Naive B cell (primary cell): ENCODE data around the gene KATNB1. TPM values are rescaled to one million over a fixed set of nuclear protein-coding genes. Genes with fewer than 3 reads are reported as not detected.
A peak's percentile ranks its signal among the peaks of the same experiment; 100 is the strongest.

Experiments used
- ATAC-seq, 2 donors: fragments of 150-1000 bp; cut with Tn5 transposase; 2 replicates each; pipeline ENCODE4 v1.10.0; 2021; ENCODE audit warnings: low read depth in 2 of 2, mild to moderate bottlenecking in 2 of 2, moderate library complexity in 2 of 2
- DNase-seq: peaks from one replicate; pipeline ENCODE4 v3.0.0; 2022
- H3K27ac Mint-ChIP-seq, 6 donors: one replicate each; pipeline ENCODE4 v1.8.0; 2020 to 2022; ENCODE audit warnings: mild to moderate bottlenecking in 6 of 6, mixed read lengths in 6 of 6, moderate library complexity in 5 of 6, inconsistent platforms in 2 of 6
- H3K27me3 Mint-ChIP-seq, 3 donors: one replicate each; pipeline ENCODE4 v1.8.0; 2021 to 2022; ENCODE audit warnings: mixed read lengths in 3 of 3, mild to moderate bottlenecking in 1 of 3
- H3K36me3 Mint-ChIP-seq, 2 donors: one replicate each; pipeline ENCODE4 v1.8.0; 2020 to 2022; ENCODE audit warnings: mixed read lengths in 2 of 2, inconsistent platforms in 1 of 2, mild to moderate bottlenecking in 1 of 2
- H3K4me1 Mint-ChIP-seq, 3 donors: one replicate each; pipeline ENCODE4 v1.8.0; 2020 to 2022; ENCODE audit warnings: mixed read lengths in 3 of 3, inconsistent platforms in 1 of 3, mild to moderate bottlenecking in 1 of 3, moderate library complexity in 1 of 3
- H3K4me3 Mint-ChIP-seq, 8 donors: one replicate each; pipeline ENCODE4 v1.8.0; 2020 to 2022; ENCODE audit warnings: mild to moderate bottlenecking in 8 of 8, mixed read lengths in 8 of 8, moderate library complexity in 8 of 8, inconsistent platforms in 2 of 8
- H3K9me3 Mint-ChIP-seq, 7 donors: one replicate each; pipeline ENCODE4 v1.8.0; 2020 to 2022; ENCODE audit warnings: mixed read lengths in 7 of 7, mild to moderate bottlenecking in 5 of 7, inconsistent platforms in 2 of 7, moderate library complexity in 1 of 7
- polyA plus RNA-seq, 6 donors: library from polyadenylated mRNA; unstranded; fragments of 300-500 nt; fragmentation: Illumina TruSeq; gene quantifications; one replicate each; pipeline ENCODE4 v1.2.3, GENCODE V29; 2021; ENCODE audit warnings: low read depth in 6 of 6

KATNB1 gene
- polyA plus RNA-seq, 6 donors from 2014 or later: 6.1 to 27.2 (median 10.0) TPM

DNA sequence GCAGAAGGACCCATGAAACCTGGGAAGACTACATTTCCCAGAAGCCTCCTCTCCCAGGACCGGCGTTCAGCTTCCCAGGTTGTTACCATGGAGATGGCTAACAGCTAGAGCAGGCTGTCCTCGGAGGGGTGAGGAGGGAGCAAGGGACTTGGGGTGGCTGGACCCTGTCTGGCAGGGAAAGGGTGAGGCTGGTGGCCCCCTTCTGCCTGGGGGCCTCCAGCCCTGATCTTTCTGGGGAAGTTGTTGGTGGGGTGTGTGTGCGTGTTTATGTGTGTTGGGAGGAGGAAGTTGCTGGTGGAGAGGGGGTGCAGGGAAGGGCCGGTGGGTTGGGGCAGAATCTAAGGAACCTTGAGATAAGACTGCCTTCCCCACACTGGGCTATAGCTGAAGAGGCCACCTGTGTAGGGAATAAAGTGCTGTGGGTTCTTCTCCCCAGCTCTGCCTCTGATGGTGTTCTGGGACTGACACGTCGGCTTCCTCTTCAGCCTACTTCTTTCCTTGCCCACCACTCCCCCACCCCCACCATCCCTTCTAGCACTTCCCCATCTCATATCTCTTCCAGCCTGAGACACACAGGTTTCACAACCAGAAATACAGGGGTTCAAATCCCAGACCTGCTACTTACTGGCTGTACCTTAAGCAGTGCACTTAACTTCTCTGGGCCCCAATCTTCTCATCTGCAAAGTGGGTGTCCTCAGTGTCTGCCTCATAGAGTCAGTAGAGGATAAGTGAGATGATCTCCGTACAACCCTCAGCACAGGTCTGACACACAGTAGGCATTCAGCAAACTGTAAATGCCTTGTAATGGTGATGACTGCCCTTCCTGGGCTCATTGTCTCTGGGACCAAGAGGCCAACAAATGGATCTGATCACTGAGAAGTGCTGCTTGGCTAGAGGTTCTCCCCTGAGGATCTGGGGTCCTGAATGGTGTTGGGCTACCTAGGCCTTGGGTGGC, 40.6 kb upstream of the KATNB1 start, which contains the start of gene DRC7:
DRC7 (plus strand) TSS at position 82 of the 955 bp plus-strand sequence. CDS start 3,144 bp downstream, outside the sequence.
- H3K27ac Mint-ChIP-seq: peak within 1 kb of the TSS; percentile 85 to 98 (median 94)
- peaks cover 19 to 33% (median 23%) of the 10 kb centered on the region in 3 donors for H3K4me1 Mint-ChIP-seq
- H3K9me3 Mint-ChIP-seq: no peaks in the 10 kb centered on the region
- peak within 1 kb of the TSS; percentile 75 to 94 (median 86) for H3K4me3 Mint-ChIP-seq
- no peaks in the 10 kb centered on the region for H3K36me3 Mint-ChIP-seq
- ATAC-seq (peak; percentile 53 to 56), DNase-seq (peak; percentile 40)
- no peaks in the 10 kb centered on the region for H3K27me3 Mint-ChIP-seq

DNA sequence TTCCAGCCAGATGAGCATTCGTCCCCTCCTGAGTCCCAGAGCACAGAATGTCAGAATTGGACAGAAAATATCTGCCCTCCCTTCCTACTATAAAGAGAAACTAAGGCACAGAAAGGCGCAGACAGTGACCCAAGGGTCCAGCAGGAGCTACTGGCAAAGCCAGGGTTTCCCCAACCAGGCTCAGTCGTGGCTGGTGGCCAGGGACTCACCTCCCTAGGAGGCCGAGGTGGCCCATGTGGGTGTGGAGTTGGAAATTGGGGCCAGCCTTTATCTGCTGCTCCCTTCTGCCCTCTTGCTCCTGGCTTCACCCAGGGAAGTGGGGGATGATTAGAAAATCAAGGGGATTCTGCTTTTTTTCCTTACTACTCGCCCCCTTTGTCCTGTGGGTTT, 39.9 kb upstream of the KATNB1 start:
- H3K4me3 Mint-ChIP-seq: peak overlapping the region in 4 of 8 donors; percentile 75 to 90 (median 84)
- DNase-seq (no peak), ATAC-seq (no peak)
- peaks cover 16 to 26% (median 20%) of the 10 kb centered on the region in 3 donors for H3K4me1 Mint-ChIP-seq
- no peaks in the 10 kb centered on the region for H3K36me3 Mint-ChIP-seq
- no peaks in the 10 kb centered on the region for H3K27me3 Mint-ChIP-seq
- peak overlapping the region in 3 of 6 donors; percentile 57 to 98 (median 88) for H3K27ac Mint-ChIP-seq
- H3K9me3 Mint-ChIP-seq: no peaks in the 10 kb centered on the region

DNA sequence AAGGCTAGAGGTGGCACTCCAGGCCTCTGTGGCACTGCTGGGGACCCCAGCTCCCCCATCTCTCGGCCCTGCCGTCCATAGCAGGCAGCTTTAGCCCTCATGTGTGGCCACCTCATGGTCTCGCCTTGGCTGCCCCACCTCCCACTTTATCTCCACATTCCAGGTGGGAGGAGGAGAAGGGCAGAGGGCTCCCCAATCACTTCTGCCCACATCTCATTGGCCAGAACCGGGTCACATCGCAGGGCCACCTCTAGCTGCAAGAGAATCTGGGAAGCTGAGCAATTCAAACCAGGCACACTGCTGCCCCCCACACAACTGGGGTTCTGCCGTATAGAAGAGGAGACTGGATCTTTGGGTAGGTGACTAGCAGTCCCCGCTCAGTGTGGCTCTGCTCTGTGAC, 39.3 kb upstream of the KATNB1 start:
- Mint-ChIP-seq H3K27me3 (no peaks in the 10 kb centered on the region), H3K27ac (no peak overlapping the region)

DNA sequence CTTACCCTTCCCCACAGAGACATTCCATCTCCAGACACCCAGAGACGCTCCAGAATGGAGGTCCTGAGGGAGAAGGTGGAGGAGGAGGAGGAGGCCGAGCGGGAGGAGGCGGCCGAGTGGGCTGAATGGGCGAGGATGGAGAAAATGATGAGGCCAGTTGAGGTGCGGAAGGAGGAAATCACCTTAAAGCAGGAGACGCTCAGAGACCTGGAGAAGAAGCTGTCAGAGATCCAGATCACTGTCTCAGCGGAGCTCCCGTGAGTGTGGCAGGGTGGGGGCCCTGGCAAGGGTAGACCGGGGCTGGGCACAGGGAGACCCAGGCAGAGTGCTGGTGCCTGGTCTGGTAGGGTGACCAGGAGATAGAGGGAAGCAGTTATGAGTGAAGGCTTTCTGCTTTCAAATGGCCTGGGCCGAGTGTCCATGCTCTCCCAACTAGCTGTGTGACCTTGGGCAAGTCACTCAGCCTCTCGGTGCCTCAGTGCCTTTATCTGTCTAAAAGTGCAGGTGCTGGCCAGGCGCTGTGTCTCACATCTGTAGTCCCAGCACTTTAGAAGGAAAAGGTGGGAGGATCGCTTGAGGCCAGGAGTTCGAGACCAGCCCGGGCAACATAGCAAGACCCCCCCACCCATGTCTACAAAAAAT, 37.6 kb upstream of the KATNB1 start:
- Mint-ChIP-seq H3K4me3 (no peak overlapping the region), H3K36me3 (no peaks in the 10 kb centered on the region), H3K27ac (no peak overlapping the region), H3K4me1 (peaks cover 11 to 15% (median 12%) of the 10 kb centered on the region in 3 donors), H3K27me3 (no peaks in the 10 kb centered on the region), H3K9me3 (no peaks in the 10 kb centered on the region)
- no peak for ATAC-seq
- no peak for DNase-seq

More for the DNA sequence above, 39.3 kb upstream of the KATNB1 start:
- Mint-ChIP-seq H3K4me1 (peaks cover 11 to 21% (median 15%) of the 10 kb centered on the region in 3 donors), H3K4me3 (peak overlapping the region in 1 of 8 donors; percentile 6), H3K36me3 (no peaks in the 10 kb centered on the region), H3K9me3 (no peaks in the 10 kb centered on the region)
- DNase-seq: no peak
- no peak for ATAC-seq

DNA sequence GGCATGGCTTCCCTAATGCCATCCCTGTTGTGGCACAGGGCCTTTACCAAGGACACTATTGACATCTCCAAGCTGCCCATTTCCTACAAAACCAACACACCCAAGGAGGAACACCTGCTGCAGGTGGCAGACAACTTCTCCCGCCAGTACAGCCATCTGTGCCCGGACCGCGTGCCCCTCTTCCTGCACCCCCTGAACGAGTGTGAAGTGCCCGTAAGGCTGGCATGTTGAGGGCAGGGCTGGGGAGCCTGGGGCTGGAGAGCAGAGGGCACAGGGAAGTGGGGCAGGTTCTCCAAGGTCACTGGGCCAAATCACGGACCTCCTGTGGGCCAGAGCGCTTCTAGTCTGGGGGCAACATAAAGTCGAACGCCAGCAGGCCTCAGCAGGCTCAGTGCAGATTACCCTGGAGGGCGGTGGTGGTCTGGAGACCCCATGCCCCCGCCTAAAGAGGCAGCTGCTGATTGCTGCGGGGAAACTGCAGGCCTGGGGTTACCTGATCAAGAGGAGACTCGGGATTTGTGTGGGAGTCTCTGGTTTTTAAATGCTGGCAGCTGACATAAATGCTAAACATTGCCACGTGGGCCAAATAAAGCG, 36.7 kb upstream of the KATNB1 start:
- no peaks in the 10 kb centered on the region for H3K27me3 Mint-ChIP-seq
- H3K4me1 Mint-ChIP-seq: peaks cover 11 to 15% (median 12%) of the 10 kb centered on the region in 3 donors
- H3K9me3 Mint-ChIP-seq: no peaks in the 10 kb centered on the region
- no peak overlapping the region for H3K27ac Mint-ChIP-seq
- no peaks in the 10 kb centered on the region for H3K36me3 Mint-ChIP-seq
- ATAC-seq (no peak), DNase-seq (no peak)
- H3K4me3 Mint-ChIP-seq: no peak overlapping the region

DNA sequence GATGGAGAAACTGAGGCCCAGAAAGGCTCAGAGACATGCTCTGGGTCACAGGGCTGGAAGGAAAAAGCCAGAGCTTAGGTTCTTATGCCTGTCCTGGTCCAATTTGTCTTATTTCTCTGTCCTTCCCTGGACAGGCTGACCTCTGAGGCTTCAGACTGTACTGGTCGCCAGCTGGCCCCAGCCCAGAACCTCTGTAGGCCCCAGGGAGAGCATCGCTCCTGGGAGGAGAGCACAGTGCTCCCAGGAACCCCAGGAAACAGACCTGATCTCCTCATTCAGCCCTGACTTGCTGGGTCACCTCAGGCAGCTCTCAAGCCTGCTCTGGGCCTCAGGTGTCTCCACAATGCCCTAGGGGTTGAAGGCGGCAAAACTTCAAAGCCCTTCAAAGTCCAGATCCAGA, 36.1 kb upstream of the KATNB1 start:
- Mint-ChIP-seq H3K27ac (no peak overlapping the region), H3K27me3 (no peaks in the 10 kb centered on the region), H3K9me3 (no peaks in the 10 kb centered on the region), H3K4me1 (peaks cover 10 to 11% (median 11%) of the 10 kb centered on the region in 3 donors), H3K36me3 (no peaks in the 10 kb centered on the region), H3K4me3 (no peak overlapping the region)
- ATAC-seq (no peak), DNase-seq (no peak)

DNA sequence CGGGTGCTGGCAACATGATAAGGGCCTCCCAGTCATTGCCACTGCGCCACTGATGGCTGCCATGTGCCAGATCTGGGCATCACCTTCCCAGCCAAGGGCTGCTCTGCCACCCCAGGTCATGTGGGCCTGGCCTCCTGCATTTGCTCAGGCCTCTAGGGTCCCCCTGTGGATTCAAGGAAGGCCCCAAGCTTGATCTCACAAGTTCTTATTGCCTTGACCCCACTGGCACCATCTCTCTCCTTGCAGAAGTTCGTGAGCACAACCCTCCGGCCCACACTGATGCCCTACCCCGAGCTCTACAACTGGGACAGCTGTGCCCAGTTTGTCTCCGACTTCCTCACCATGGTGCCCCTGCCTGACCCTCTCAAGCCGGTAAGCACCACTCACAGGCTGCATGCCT, 35.7 kb upstream of the KATNB1 start:
- DNase-seq (no peak), ATAC-seq (no peak)
- Mint-ChIP-seq H3K9me3 (peaks cover 0 to 2% (median 0%) of the 10 kb centered on the region in 7 donors), H3K4me3 (no peak overlapping the region), H3K27me3 (no peaks in the 10 kb centered on the region), H3K27ac (no peak overlapping the region), H3K4me1 (peaks cover 6 to 7% (median 7%) of the 10 kb centered on the region in 3 donors), H3K36me3 (no peaks in the 10 kb centered on the region)

DNA sequence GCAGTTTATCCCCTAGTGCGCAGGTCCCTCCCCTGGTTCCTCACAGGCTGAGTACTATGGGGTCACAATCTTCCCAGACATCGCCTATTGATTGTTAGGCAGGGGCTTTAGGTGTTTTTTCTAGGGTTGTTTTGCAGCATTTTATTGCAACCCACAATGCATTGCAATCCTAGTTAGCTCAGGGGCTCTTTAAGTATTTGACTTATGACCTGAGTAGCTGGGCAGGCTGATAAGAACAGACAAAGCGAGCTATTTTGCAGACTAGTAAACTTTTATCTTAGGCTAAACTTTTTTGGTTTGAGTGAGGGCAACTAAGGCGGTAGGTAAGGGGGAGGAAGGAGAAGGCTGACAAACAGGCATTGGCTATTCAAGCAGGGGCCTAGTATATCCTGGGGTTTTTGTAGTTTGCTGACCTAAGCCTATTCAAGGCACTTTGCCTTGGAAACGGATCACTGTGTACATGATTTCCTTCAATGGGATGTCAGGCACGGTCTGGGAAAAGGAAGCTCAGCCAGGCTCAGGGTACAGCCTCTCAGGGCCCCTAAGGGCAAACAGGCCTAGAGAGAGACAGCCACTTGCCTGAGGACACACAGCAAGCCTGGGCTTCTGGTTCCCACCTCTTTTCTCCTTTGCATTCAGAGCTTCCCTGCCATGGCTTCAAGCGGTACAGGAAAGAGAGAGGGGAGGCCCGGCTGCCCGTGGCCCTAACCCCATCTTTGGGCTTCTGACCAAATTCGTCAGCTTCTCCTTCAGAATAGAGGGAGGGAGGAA, 34.6 kb upstream of the KATNB1 start:
- no peaks in the 10 kb centered on the region for H3K36me3 Mint-ChIP-seq
- no peak overlapping the region for H3K4me3 Mint-ChIP-seq
- H3K9me3 Mint-ChIP-seq: peaks cover 0 to 2% (median 0%) of the 10 kb centered on the region in 7 donors
- ATAC-seq (no peak), DNase-seq (no peak)
- peak overlapping the region in 1 of 6 donors; percentile 11 for H3K27ac Mint-ChIP-seq
- H3K4me1 Mint-ChIP-seq: no peaks in the 10 kb centered on the region
- peaks cover 0 to 6% (median 0%) of the 10 kb centered on the region in 3 donors for H3K27me3 Mint-ChIP-seq

DNA sequence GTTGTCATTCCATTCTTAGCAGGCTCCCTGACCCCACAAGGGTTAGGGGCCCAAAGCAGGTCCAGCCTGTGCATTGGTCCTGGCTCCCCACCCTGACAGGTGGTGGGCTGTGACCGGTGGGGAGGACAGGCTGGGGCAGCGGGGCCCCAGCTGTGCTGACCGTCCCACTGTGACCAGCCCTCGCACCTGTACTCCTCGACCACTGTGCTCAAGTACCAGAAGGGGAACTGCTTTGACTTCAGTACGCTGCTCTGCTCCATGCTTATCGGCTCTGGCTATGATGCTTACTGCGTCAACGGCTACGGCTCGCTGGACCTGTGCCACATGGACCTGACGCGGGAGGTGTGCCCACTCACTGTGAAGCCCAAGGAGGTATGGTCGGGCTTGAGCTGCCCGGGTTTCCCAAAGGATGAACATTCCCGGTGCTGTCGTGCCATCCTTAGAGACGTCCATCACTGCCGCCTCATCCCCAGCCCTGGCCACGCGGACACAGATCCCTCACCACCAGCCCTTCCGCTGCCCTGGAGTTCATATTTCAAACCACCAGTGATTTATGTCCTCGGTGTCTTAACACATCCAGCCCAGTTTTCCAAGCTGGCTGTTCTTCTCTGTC, 33.7 kb upstream of the KATNB1 start:
- Mint-ChIP-seq H3K36me3 (peaks cover 0 to 5% of the 10 kb centered on the region in 2 donors), H3K27me3 (peaks cover 0 to 14% (median 8%) of the 10 kb centered on the region in 3 donors), H3K4me1 (peaks cover 0 to 3% (median 0%) of the 10 kb centered on the region in 3 donors), H3K27ac (no peak overlapping the region), H3K9me3 (peaks cover 0 to 4% (median 0%) of the 10 kb centered on the region in 7 donors), H3K4me3 (no peak overlapping the region)
- ATAC-seq: no peak
- DNase-seq: no peak

DNA sequence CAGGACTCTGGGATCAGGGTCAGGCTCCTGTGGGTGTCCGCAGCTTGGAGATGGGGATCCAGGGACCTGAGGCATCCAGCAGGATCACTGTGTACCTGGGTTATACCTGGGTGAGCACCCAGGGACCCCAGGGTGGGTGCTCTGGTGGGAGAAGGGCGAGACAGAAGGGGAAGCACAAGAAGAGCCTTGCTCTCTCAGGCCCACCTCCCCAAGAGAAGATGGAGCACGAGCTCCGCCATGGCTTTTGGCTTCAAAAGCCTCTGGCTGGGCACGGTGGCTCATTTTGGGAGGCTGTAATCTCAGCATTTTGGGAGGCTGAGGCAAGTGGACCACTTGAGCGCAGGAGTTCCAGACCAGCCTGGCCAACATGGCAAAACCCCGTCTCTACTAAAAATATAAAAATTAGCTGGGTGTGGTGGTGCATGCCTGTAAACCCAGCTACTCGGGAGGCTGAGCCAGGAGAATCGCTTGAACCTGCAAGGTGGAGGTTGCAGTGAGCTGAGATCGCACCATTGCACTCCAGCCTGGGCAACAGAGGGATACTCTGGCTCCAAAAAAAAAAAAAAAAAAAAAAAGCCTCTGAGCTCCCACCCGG, 32.1 kb upstream of the KATNB1 start:
- H3K27ac Mint-ChIP-seq: no peak overlapping the region
- peaks cover 0 to 5% (median 0%) of the 10 kb centered on the region in 7 donors for H3K9me3 Mint-ChIP-seq
- ATAC-seq (no peak), DNase-seq (no peak)
- no peak overlapping the region for H3K4me3 Mint-ChIP-seq
- H3K27me3 Mint-ChIP-seq: peaks cover 0 to 19% (median 14%) of the 10 kb centered on the region in 3 donors
- H3K36me3 Mint-ChIP-seq: peaks cover 0 to 8% of the 10 kb centered on the region in 2 donors
- H3K4me1 Mint-ChIP-seq: peaks cover 0 to 5% (median 0%) of the 10 kb centered on the region in 3 donors

DNA sequence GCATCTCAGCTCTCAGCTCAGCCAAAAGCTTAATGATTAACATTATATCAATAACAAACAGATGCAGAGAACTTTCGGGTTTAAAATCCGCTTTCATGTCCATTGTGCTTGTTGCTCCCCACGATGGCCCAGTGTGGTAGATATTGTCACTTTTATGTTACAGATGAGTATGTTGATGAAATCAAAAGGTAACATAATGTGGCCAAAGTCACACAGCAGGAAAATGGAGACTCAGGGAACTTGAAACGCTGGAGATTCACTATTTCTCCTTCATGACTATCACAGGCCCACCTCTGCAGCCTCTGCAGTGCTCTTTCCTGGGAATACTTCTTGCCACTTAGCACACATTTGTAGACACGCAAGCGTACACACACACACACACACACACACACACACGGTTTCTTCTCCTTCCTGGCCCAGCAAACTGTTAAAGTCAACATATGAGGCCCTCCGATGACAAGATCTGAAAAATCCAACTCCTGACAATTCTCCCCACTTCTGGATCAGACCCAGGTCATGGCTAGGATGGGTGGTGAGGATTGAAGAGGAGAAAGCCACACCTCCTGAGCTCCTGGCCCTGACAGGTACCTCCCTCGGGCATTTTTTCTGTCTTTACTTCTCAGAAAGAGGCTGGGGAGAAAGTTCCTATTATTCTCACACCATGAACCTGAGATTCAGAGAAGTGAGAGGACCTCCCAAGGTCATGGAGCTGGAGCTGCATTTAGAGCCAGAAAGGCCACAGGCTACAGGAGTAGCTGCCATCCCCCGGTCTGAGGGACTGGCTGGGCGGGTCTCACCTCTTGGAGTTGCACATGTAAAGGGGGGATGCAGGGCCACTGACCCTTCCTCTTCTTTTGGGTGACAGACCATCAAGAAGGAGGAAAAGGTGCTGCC, 31.3 kb upstream of the KATNB1 start:
- H3K36me3 Mint-ChIP-seq: peaks cover 0 to 8% of the 10 kb centered on the region in 2 donors
- H3K27ac Mint-ChIP-seq: no peak overlapping the region
- ATAC-seq (no peak), DNase-seq (no peak)
- H3K4me3 Mint-ChIP-seq: no peak overlapping the region
- peaks cover 0 to 19% (median 14%) of the 10 kb centered on the region in 3 donors for H3K27me3 Mint-ChIP-seq
- H3K4me1 Mint-ChIP-seq: peaks cover 0 to 5% (median 0%) of the 10 kb centered on the region in 3 donors
- peaks cover 0 to 5% (median 0%) of the 10 kb centered on the region in 7 donors for H3K9me3 Mint-ChIP-seq
